MV-4-11 (cell line): ENCODE results near the gene CRACR2B.

Experiments used
- DNase-seq: peaks from one replicate; lab custom pipeline; 2025; lab: John Stamatoyannopoulos, UW

CRACR2B gene

DNA sequence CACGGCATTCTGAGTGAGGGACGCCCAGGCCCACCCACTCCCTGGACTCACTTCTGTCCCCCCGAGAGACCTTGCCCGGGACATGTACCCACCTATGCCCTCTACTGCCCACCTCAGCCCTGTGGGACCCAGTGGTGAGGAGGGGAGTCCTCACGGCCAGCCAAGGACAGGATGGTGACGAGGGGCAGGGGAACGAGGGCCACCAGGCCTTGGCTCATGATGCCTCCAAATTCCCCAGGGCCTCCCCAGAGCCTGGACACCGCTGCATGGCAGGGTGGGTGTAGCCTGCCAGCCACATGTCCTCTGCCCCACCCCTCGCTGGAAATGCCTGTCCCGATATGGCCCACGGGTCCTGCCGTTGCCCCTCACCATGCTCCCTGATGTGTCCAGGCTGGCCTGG, 41.1 kb downstream of the CRACR2B start:
- no peak for DNase-seq

DNA sequence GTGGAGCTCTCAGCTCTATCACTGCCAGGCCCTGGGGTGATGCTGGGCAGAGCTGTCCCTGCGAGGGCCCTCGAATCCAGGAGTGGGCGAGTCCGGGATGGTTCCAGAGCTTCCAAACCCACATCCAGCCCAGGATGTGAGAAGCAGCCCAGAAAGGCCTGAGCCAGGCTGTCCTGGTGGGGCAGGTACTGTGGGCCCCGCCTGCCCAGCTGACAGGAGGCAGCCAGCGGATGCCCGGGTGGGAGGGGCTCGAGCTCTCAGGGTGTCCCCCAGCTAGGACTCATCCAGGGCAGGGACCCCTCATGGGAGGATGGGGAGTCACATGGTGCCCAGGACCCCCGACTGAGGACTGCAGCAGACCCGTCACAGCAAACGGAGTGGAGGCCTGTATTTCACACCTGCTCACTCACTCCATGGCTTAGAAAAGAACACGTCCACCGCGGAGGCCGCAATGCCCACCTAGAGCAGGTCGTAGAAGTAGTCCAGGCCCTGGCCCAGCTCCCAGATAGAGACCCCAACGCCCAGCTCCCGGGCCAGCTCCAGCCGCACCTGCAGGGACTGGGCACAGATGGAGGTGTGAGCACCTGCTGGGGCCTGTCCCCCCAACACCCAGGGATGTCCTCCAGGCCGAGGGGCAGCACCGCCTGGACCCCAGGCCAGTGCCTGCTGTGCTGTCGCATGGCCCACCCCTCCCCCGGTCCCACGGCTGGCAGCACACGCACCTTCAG, 41.8 kb downstream of the CRACR2B start:
- DNase-seq: no peak

DNA sequence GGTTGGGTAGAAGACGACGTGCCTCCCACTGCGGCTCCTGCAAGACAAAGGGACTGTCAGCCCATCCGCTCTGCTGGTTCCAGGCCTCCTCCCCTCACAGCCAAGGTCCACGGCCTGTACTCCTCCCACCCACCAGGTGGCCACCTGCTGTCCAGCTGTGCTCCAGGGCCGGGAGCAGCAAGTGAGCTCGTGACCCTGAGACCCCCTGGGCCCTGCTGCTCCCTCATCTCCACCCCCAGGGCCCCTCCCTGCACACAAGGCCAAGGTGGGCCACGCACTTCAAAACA, 42.4 kb downstream of the CRACR2B start:
- peak; percentile 5 for DNase-seq

DNA sequence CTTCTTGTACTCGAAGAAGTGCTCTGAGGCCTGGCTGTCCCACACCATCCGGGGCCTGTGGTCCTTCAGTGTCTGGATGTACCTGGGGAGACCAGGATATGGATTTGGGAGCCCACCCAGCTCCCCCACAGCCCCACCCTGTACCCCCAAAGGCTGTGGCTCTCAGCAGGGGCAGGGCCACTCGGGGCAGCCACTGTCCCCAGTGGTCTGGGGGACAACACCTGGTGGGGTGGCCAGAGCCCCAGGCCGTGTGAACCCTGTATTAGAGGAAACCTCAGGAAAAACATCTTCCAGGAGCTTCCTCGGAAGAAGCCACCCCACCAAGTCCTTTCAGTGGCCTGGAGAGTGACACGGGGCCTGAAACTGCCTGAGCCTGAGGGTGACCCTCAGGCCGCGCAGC, 42.7 kb downstream of the CRACR2B start:
- no peak for DNase-seq

DNA sequence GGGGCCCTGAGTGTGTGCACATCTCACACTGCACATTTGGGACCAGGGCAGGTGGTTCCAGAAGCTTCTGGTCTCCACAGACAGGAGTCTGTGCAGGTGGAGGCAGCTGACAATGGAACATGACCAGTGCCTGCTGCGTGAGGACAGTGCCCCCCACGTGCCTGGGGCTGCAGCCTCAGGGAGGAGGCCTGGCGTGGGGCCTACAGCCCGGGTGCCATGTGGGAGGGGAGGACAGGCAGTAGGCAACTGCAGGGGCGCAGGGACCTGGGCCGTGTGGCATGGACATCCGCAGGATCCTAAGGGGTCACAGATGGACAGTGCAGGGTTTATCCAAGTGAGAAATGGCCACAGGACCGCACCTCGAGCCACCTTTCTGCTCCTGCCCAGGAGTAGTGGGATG, 43.8 kb downstream of the CRACR2B start:
- no peak for DNase-seq

DNA sequence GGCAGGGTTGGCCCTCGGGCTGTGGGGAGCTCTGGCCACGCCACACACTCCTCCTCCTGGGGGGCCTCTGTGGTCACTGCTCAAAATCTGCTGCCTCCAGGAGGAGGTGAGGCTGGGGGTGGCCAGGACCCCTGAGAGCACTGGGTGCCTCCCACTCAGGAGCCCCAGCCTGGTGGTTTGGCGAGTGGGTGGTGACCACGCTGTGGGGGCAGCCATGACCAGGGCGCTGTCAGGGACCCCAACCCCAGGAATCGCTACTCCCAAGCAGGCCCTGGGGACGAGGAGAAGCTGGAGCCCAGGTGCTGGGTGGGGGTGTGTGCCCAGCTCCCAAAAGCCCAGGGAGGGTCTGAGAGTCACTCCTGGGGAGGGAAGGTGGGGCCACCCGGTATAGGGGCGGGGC, 45.1 kb downstream of the CRACR2B start:
- DNase-seq: no peak

DNA sequence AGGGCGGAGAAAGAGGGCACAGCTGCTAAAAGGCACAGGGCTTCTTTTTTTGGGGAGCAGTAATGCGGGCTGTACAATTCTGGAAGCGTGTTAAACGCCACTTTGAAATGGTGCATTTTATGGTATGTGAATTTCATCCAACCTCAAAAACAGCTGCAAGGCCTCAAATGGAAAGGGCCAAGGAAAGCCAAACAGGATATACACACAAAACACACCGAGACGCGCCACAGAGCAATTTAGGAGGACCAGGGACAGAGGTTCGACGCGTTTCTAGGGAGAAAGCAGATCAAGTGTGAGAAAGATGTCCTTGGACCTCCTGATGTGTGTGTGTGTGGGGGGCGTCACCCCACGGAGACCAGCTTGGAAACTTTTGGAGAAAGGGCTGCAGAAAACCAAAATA, 46.0 kb downstream of the CRACR2B start:
- DNase-seq: no peak

DNA sequence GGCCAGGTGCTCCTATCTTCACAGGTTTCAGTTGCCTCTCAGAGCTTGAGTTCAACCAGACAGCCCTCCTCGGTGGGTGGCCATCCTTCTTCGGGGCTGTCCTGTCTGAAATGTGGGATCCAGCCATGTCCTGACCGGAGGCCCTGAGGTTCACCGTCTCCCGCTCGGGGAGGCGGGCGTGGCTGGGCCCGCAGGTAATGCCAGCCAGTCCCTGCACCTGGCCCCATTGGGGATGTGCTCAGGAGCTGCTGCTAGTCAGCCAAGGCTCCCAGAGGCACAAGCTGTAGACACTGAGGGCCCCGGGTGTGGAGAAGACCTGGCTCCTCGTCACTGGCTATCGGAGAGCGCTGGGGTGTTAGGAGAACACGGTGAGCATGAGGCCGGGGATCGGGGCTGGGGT, 47.5 kb downstream of the CRACR2B start:
- DNase-seq: no peak

DNA sequence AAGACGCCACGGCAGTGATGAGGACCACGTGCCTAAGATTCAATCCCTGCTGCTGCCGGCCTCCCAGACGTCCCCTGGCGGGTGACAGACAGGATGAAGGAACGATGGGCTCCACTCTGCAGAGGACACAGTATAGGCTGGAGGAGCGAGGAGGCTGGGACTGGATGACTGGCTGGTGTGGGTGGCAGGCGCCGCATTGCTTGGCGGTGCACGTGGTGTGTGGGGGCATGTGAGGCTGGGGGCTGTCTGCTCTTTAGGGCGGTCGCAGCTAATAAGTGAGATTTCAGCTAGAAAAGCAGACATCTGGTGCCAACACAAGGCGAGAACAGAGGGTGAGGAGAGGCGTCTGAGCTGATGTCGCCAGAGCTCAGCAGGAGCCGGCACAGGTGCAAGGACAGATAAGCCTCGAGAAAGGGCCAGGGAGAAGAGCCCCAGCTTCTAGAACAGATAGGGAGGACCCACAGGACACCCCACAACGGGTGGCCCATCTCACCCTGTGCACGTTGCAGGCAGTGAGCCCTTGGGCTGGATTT, 48.1 kb downstream of the CRACR2B start:
- no peak for DNase-seq

DNA sequence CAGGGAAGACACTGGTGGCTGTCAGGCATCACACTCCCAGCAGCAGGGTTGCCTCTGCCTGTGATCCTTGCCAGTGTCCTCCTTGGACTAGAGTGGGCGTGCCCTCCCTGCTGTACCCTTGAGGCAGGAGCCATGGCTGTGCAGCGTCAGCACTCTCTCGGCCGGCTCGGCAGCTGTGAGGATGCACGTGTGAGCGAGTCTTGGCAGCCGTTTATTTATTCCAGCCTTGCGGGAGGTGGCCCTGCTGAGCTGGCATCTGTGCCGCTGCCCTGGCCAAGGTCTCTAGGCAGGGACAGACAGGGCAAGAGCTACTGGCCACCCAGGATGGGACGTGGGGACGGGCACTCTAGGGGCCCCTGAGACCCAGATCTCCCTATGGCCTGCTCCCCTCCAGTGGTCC, 48.8 kb downstream of the CRACR2B start:
- DNase-seq: no peak

DNA sequence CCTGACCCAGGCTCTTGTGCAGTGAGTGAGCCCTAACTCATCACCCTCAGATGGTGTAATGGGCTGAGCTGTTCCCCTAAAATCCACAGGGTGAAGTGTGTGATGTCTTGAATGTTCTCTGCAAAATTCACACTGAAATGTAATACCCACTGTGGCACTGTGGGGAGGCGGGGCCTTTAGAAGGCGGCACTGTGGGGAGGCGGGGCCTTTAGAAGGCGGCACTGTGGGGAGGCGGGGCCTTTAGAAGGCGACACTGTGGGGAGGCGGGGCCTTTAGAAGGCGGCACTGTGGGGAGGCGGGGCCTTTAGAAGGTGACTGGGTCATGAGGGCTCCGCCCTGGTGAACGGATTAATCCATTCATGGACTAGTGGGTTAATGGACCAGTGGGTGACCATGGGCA, 49.8 kb downstream of the CRACR2B start:
- peak; percentile 35 for DNase-seq

DNA sequence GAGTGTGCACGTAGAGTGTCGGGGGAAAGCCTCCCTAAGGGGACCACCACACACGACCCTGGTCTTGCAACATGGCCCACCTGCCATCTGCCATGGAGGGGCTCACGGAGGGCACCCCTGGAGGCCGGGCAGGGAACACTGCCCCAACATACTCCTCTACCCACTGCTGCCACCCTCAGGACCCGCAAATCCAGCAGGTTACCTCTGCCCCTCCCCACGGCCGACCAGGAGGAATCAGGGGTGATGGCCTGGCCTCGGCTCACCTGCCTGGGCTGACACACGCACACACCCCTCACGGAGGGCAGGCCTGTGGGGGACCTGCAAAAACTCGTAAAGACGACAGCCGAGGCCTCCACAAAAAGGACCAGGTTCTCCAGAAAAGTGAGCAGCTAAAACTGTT, 52.7 kb downstream of the CRACR2B start:
- DNase-seq: no peak
